Right renal cortex interstitium (tissue), 3 donors: ENCODE data around the gene RET. TPM values are rescaled to one million over a fixed set of nuclear protein-coding genes. Genes with fewer than 3 reads are reported as not detected.
A peak's percentile ranks its signal among the peaks of the same experiment; 100 is the strongest.

Source experiments
- DNase-seq, 3 donors: peaks; one replicate each; pipeline ENCODE4 v3.0.0-alpha.2; 2013; ENCODE audit warnings: low read depth in 3 of 3, low spot score in 2 of 3
- polyA plus RNA-seq, 3 donors: library from polyadenylated mRNA; unstranded; fragments of 120-200 nt; gene quantifications; one replicate each; pipeline ENCODE4 v1.2.1, GENCODE V29; 2013; ENCODE audit not compliant: insufficient read length in 3 of 3

RET gene
- polyA plus RNA-seq, 3 donors = 19.4 to 22.7 (median 21.6) TPM

- no peak for DNase-seq
These were observed 25.4 kb downstream of the RET start for GRCh38 chr10:43102063-43102828.

DNA sequence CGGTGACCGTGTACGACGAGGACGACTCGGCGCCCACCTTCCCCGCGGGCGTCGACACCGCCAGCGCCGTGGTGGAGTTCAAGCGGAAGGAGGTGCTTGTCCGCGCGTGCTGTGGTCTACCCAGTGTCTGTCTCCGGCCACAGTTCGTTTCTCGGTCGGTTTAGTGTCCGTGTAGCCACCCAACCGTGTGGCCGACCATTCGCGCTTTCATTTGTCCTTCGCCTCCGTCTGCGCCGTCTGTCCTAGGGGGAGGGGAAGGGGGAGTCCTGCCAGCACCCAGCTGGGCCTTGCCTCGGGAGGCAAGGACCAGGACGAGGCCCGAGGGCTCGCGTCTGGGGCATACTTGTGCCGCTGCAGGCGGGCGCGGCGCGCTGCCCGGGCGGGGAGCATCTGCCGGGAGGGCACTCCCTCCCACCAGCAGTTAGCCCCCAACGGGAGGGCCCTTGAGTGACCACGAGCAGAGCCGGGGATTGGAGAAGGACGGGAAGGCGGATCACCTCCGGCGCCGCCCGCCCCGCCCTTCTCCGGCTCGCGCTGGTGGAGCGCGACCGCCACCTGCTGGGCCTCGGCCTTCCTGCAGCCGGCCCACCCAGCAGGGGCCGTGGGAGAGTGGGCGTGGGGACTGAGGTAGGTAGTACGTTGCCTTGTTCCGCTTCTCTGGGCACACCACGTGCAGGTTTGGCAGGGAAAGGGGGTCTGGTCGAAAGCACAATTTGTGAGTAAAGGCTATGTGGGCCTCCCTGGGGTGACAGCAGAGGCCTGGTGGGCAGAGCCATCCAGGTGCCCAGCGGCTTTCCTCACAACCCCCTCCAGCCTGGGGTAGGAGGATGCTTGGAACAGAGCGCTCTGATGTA is 28.5 kb downstream of the RET start:
- DNase-seq = peak in 2 of 3 donors; percentile 45 to 56

- no peak for DNase-seq
These were observed 29.0 kb downstream of the RET start for GRCh38 chr10:43105956-43106229.

- DNase-seq = no peak
These were observed 29.6 kb downstream of the RET start for GRCh38 chr10:43106256-43107091.

GRCh38 chr10:43108951-43109350 is 32.1 kb downstream of the RET start:
- DNase-seq = no peak

- DNase-seq = no peak
These were observed 32.9 kb downstream of the RET start for GRCh38 chr10:43109671-43110249.

GRCh38 chr10:43110338-43111071 is 33.6 kb downstream of the RET start:
- DNase-seq = no peak

- no peak for DNase-seq
These were observed 34.2 kb downstream of the RET start for GRCh38 chr10:43111101-43111500.

- no peak for DNase-seq
These were observed 35.2 kb downstream of the RET start for GRCh38 chr10:43111921-43112607.

- DNase-seq = no peak
These were observed 35.7 kb downstream of the RET start for GRCh38 chr10:43112608-43112961.

DNA sequence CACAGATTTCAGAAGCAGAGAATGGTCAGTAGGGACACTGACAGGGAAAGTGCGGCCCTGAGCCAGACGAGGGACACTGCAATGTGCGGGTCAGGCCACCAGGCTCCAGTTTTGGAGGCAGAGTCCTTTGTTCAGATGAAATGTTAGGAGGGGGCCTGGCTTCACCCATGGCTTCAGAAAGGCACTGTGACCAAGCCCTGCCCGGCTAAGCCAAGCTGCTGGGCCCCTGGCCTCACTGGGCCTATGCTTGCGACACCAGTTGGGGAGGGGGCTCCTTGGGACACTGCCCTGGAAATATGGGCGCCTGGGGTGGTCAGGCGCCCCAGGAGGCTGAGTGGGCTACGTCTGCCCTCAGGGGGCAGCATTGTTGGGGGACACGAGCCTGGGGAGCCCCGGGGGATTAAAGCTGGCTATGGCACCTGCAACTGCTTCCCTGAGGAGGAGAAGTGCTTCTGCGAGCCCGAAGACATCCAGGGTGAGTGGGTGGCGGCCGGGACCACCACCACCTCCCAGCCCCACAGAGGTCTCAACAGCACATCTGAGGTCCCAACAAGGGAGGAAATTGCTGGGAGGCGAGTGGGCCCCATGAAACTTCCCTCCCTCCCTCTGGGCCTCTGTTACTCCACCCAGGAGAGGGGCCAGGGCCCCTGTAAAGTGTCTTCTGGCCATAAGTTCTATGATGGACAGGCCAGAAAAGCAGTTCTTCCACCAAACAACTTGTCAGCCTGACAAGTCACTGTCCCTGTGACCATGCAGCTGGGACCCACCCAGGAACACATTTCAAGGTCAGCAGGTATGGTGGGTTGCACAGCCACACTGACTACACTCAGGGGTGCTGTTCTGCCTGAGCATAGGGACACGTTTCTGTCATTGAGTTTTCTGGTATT is 36.6 kb downstream of the RET start:
- DNase-seq = no peak

GRCh38 chr10:43114088-43114742 is 37.3 kb downstream of the RET start:
- no peak for DNase-seq

DNA sequence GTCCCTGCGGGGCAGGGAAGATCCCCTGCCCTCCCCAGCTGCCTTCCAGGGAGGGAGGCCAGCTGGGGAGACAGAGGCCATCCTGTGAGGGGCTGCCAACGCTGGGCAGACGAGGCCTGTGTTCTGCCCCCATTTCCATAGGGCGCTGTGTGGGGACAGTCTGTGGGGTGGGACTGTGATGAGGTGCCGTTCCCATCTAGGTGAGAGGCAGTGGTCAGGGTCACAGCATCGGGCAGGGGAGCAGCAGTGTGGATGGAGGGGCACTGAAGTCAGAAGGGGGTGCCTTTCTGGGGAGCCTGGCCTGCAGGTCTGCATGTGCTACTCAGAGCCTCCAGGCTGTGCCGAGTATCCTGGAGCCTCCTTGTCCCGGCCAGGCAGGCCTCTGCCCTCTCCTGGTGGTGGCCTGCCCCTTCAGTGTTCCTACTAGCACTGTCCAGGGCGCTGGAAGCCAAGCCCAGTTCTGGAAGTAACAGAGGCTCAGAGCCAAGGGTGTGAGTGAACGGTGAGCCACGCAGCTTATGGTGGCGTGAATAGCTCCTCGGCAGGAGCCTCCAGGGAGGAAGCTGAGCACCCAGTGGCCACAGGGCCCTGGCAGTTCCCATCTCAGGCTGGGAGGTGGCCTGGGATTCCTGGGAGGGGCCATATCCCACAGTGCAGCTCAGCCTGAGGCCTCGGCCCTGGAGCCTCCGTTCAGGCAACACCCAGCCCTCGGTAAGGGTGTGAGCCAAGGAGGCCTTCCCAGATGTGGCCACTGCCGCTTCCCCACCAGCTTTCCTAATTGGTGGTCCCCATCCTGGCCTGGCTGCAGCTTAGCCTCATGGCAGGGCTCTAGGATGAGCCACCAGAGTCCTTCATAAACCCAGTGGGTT is 38.1 kb downstream of the RET start:
- no peak for DNase-seq

DNA sequence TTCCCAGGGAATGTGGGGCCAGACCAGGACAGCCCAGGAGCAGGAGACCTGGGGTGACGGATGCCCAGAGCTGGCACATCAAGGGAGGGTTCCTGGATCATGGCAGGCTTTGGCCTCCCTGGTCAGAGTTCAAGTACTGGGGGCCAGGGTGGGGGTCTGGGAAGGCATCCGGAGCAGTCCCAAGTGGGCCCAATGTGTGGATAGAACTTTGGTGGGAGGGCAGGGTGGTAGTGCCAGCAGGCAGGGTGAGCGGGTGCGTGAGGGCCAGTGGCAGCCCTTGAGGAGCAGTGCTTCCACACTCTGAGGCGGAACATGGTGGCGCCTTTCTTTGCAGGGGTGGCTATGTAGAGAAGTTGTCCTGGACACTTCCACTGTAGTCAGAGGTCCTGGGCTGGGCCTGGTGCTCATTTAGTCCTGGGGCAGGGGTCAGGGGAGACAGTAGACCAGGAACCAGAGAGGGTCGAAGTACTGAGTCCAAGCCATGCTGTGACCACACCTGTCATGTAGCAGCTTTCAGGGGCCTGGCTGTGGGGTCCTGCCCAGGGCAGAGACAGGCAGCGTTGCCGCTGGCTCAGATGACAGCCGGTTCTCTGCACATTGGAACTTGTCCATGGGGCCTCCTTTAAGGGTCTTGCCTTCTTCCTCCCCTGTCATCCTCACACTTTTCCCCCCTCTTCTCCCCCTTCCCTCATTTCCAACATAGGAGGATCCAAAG is 39.2 kb downstream of the RET start:
- no peak for DNase-seq

- DNase-seq = no peak
These were observed 39.7 kb downstream of the RET start for GRCh38 chr10:43116596-43116995.

DNA sequence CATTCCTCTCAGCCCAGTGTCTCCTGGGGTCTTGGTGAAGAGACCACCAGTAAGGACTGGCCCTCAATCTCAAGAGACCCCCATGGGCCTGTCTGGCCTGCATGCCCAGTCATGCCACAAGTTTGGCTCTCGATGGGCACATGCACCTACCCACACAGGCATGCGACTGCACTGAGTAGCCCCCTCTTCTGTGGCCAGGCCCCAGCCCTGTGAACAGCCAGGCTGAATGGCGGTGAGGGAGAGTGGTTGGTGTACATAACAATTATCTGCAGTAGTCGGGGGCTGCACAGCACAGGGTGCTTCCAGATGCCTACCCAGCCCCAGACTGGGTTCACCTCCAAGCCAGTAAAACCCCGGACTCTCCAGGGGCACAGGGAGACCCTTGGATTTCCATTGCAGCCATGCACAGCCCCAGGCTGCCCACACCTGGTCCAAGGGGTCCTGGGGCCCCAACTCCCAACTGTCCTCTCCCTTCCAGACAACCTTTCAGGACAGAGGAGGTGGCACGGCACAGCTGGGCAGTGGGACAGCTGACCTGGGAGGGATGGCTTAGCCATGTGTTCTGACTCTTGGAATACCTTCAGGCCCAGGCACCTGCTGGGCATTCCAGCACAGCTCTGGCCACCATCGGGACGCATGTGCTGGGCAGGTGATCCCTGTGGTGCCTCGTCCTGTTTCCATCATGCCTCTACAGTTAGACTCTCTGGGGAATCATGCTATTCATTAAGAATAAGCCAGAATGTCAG is 40.3 kb downstream of the RET start:
- DNase-seq = no peak
